Mucosa of rectum (tissue), 2 donors: ENCODE data around the gene GDPD4.

Experiments
- H3K27ac ChIP-seq, 2 donors: one replicate each; pipeline ENCODE4 v1.7.0; 2013; ENCODE audit warnings: inconsistent platforms in 2 of 2, low read depth in 2 of 2, low read length in 2 of 2
- H3K27me3 ChIP-seq, 2 donors: one replicate each; pipeline ENCODE4 v1.7.0; 2013; ENCODE audit warnings: low read length in 2 of 2; ENCODE audit not compliant: control insufficient read depth in 2 of 2, insufficient read depth in 2 of 2
- H3K36me3 ChIP-seq, 2 donors: one replicate each; pipeline ENCODE4 v1.7.0; 2013; ENCODE audit warnings: low read length in 2 of 2; ENCODE audit not compliant: control insufficient read depth in 2 of 2, insufficient read depth in 2 of 2
- H3K4me1 ChIP-seq, 2 donors: one replicate each; pipeline ENCODE4 v1.7.0; 2013; ENCODE audit warnings: low read length in 2 of 2, mild to moderate bottlenecking in 1 of 2; ENCODE audit not compliant: control insufficient read depth in 2 of 2, insufficient read depth in 2 of 2
- H3K4me3 ChIP-seq, 2 donors: one replicate each; pipeline ENCODE4 v1.7.0; 2013; ENCODE audit warnings: low read length in 2 of 2
- H3K9ac ChIP-seq, 2 donors: one replicate each; pipeline ENCODE4 v1.7.0; 2013; ENCODE audit warnings: low read length in 2 of 2, low read depth in 1 of 2, mild to moderate bottlenecking in 1 of 2
- H3K9me3 ChIP-seq, 2 donors: one replicate each; pipeline ENCODE4 v1.7.0; 2013; ENCODE audit warnings: low read length in 2 of 2; ENCODE audit not compliant: control insufficient read depth in 2 of 2
- donor health status: healthy.
- donor health status: Normal muscosa, but diverticular disease.

GDPD4 gene

DNA sequence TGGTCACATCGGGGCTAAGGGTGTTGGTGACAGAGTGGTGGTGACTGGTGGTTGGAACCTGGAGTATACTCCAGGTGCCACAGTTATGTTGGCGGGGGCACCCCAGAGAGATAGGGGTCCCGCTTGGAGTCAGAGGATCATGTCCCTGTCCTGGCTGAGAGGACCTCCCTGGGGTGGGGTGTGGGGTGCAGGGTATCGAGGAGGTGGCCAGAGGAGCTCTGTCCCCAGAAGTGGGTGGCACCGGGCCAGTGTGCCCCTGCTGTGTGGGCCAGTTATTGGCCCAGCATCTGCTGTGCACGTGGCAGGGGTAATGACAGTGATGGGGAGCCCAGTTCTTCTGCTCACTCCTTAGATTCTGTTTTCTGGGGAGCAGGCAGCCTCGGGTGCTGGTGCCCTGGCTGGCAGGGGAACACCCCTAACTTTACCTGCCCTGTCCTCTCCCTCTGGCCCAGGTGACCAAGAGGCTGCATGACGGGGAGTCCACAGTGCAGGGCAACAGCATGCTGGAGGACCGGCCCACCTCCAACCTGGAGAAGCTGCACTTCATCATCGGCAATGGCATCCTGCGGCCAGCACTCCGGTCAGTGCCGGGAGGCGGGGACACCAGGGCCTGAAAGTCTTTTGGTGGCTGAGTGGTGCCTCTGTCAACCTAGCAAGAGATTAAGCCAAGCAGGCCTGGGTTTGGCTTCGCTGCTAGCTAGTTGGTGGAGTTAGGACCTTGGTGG is 117.2 kb downstream of the GDPD4 start:
- no peak overlapping the region for H3K4me3 ChIP-seq
- no peaks in the 10 kb centered on the region for H3K27me3 ChIP-seq
- no peaks in the 10 kb centered on the region for H3K9me3 ChIP-seq
- H3K36me3 ChIP-seq = no peaks in the 10 kb centered on the region
- H3K4me1 ChIP-seq = peaks cover 19 to 26% of the 10 kb centered on the region in 2 donors
- no peak overlapping the region for H3K9ac ChIP-seq
- H3K27ac ChIP-seq = no peak overlapping the region

DNA sequence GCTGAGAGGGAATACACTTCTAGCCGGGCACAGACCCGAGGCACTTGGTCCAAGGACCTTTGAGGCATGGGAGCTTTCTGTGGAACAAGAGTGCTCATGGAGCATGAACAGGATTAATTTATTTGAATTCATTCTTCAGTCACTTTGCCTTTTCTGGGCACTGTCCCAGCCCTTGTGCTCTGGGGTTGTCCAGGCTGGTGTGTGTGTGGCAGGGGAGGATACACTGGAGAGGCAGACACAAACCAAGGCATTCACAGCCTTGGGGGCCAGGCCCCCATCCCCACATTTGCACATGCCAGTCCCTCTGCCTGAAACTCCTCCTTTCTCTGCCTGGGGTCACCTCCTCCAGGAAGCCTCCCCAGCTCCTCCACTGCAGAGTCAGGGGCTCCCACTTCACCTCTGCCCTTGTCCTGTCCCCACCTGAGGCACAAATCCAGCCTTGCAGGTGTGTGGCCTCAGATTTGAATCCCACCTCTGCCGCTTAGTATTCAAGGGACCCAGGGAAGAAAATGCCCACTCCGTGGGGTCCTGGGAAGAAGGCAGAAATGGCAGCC is 118.0 kb downstream of the GDPD4 start:
- Histone ChIP-seq H3K9me3 (no peaks in the 10 kb centered on the region), H3K27me3 (no peaks in the 10 kb centered on the region), H3K4me3 (no peak overlapping the region), H3K9ac (no peak overlapping the region), H3K27ac (no peak overlapping the region), H3K4me1 (peaks cover 11 to 18% of the 10 kb centered on the region in 2 donors), H3K36me3 (no peaks in the 10 kb centered on the region)

GRCh38 chr11:77182542-77183430 is 118.7 kb downstream of the GDPD4 start:
- Histone ChIP-seq H3K9me3 (no peaks in the 10 kb centered on the region), H3K36me3 (no peaks in the 10 kb centered on the region), H3K27me3 (no peaks in the 10 kb centered on the region), H3K4me3 (no peak overlapping the region), H3K4me1 (peaks cover 9 to 11% of the 10 kb centered on the region in 2 donors), H3K27ac (no peak overlapping the region), H3K9ac (no peak overlapping the region)

DNA sequence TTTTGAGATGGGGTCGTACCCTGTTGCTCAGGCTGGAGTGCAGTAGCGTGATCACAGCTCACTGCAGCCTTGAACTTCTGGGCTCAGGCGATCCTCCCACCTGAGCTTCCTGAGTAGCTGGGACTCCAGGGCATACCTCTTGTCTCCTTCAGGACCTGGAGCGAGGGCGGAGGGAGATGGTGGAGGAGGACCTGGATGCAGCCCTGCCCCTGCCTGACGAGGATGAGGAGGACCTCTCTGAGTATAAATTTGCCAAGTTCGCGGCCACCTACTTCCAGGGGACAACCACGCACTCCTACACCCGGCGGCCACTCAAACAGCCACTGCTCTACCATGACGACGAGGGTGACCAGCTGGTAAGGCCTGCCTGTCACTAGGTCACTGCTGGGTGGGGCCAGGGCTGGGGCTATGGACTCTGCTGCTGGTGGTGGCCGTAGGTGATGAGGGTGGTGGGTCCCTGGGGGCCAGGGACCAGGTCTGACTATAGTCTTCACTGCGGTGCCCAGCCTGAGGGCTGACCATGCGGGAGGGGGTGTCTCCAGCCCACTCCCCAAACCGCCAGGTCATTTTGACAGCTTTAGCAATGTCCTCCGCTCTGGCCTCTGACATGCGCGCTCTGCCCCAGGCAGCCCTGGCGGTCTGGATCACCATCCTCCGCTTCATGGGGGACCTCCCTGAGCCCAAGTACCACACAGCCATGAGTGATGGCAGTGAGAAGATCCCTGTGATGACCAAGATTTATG is 119.5 kb downstream of the GDPD4 start:
- Histone ChIP-seq H3K4me3 (no peak overlapping the region), H3K9ac (no peak overlapping the region), H3K27ac (no peak overlapping the region), H3K36me3 (no peaks in the 10 kb centered on the region), H3K9me3 (no peaks in the 10 kb centered on the region), H3K4me1 (peaks cover 2 to 4% of the 10 kb centered on the region in 2 donors), H3K27me3 (no peaks in the 10 kb centered on the region)

DNA sequence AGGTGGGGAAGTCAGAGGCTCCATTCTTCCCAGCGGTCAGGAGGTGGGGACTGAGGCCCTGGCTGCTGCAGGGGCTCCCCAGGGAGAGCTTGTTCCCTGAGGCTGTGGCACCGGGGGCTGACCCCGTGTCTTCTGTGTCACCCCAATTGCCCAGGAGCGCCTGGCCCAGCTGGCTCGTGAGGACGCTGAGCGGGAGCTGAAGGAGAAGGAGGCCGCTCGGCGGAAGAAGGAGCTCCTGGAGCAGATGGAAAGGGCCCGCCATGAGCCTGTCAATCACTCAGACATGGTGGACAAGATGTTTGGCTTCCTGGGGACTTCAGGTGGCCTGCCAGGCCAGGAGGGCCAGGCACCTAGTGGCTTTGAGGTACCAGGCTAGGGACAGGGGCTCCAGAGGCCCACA is 120.3 kb downstream of the GDPD4 start:
- Histone ChIP-seq H3K4me3 (no peak overlapping the region), H3K9me3 (no peaks in the 10 kb centered on the region), H3K4me1 (no peaks in the 10 kb centered on the region), H3K9ac (no peak overlapping the region), H3K27ac (no peak overlapping the region), H3K36me3 (no peaks in the 10 kb centered on the region), H3K27me3 (no peaks in the 10 kb centered on the region)

GRCh38 chr11:77180346-77180745 is 121.1 kb downstream of the GDPD4 start:
- Histone ChIP-seq H3K9ac (no peak overlapping the region), H3K4me3 (no peak overlapping the region), H3K4me1 (no peaks in the 10 kb centered on the region), H3K36me3 (no peaks in the 10 kb centered on the region), H3K27me3 (no peaks in the 10 kb centered on the region), H3K27ac (no peak overlapping the region), H3K9me3 (no peaks in the 10 kb centered on the region)

- Histone ChIP-seq H3K9ac (no peak overlapping the region), H3K27ac (no peak overlapping the region), H3K4me3 (no peak overlapping the region), H3K4me1 (no peaks in the 10 kb centered on the region), H3K36me3 (no peaks in the 10 kb centered on the region), H3K27me3 (no peaks in the 10 kb centered on the region), H3K9me3 (no peaks in the 10 kb centered on the region)
Measured at GRCh38 chr11:77179681-77180080, 121.8 kb downstream of the GDPD4 start.

DNA sequence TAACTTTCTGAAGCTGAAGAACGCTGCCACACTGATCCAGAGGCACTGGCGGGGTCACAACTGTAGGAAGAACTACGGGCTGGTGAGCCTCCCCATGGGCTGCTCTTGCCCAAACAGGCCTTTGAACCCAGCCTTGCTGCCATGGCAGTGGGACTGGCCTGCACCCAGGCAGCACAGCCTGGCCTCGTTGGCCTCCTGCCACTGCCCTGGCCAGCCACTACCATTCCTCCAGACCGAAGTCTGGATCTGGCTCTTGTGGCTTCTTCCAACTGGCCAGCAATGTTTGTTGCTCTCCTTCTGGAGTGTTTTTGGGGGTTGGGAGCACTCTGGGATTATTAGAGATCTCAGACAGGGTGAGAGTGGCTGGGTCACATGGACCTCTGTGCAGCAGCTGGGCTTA is 122.4 kb downstream of the GDPD4 start:
- no peak overlapping the region for H3K4me3 ChIP-seq
- no peaks in the 10 kb centered on the region for H3K27me3 ChIP-seq
- H3K27ac ChIP-seq = no peak overlapping the region
- H3K9me3 ChIP-seq = no peaks in the 10 kb centered on the region
- H3K36me3 ChIP-seq = no peaks in the 10 kb centered on the region
- no peaks in the 10 kb centered on the region for H3K4me1 ChIP-seq
- no peak overlapping the region for H3K9ac ChIP-seq

DNA sequence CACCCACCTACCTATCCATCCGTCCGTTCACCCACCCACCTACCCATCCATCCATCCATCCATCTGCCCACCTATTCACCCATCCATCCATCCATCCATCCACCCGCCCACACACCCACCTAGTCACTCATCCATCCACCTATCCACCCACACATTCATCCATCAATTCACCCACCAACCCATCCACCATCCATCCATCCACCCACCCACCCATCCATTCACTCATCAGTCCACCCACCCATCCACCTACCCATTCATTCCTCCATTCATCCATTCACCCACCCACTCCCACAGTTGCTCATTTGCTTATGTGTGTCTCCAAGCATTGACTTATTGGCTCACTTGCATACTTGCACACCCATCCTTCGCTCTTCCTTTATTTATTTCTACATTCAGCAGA is 123.3 kb downstream of the GDPD4 start:
- Histone ChIP-seq H3K9me3 (no peaks in the 10 kb centered on the region), H3K4me1 (no peaks in the 10 kb centered on the region), H3K4me3 (no peak overlapping the region)

DNA sequence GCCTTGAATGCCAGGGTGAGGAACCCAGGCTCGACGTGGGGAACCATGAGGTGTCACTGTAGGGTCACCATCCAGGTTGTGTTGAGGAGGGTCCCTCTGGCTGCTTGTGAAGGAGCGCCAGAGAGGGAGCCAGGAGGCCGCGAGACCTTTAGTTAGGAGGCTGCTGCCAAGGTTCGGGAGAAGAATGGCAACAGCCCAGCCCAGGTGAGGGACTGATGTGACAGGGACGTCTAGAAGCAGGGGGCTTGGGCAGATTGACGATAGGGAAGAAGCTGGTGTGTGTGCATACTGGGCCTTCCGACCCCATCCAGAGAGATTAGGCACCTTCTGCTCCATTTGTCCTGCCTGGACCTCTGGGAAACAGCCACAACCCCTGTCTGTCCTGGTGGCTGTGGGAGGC is 124.5 kb downstream of the GDPD4 start:
- Histone ChIP-seq H3K9ac (no peak overlapping the region), H3K4me3 (no peak overlapping the region), H3K27me3 (no peaks in the 10 kb centered on the region), H3K9me3 (no peaks in the 10 kb centered on the region), H3K27ac (no peak overlapping the region), H3K4me1 (no peaks in the 10 kb centered on the region), H3K36me3 (no peaks in the 10 kb centered on the region)

More for the DNA sequence above, 123.3 kb downstream of the GDPD4 start:
- H3K9ac ChIP-seq = no peak overlapping the region
- H3K27me3 ChIP-seq = no peaks in the 10 kb centered on the region
- no peak overlapping the region for H3K27ac ChIP-seq
- no peaks in the 10 kb centered on the region for H3K36me3 ChIP-seq
